ENCODE results near the gene GCNT1. TPM values are rescaled to one million over a fixed set of nuclear protein-coding genes. Genes with fewer than 3 reads are reported as not detected.

GCNT1 gene
- total and polyA plus RNA-seq, 2 of the 13 experiments (the other 11 are each of a cell fraction or from before 2014, with no cell fraction given) = 0.55 to 1.7 TPM

GRCh38 chr9:76423216-76424177 is 35.5 kb upstream of the GCNT1 start (continued):
- TF ChIP-seq ZNF605 (CRISPR knock-in tag; IDR thresholded peaks at IDR 0.05) = no peak
- TF ChIP-seq FOXO4 (CRISPR knock-in tag; conservative IDR thresholded peaks at IDR 0.05) = no peak
- no peak for TF ChIP-seq ATF1 (CRISPR knock-in tag; IDR thresholded peaks at IDR 0.05)
- TF ChIP-seq SNAPC4 (CRISPR knock-in tag; IDR thresholded peaks at IDR 0.05) = no peak
- no peak for TF ChIP-seq ZNF597 (CRISPR knock-in tag; IDR thresholded peaks at IDR 0.05)
- TF ChIP-seq ZFP36 (IDR thresholded peaks at IDR 0.05; ENCODE audit: borderline replicate concordance, low read depth, low read length, partially characterized antibody) = no peak
- no peak for TF ChIP-seq CERS6 (CRISPR knock-in tag; IDR thresholded peaks at IDR 0.05)
- no peak for TF ChIP-seq SP4 (CRISPR knock-in tag; IDR thresholded peaks at IDR 0.05)
- TF ChIP-seq IKZF4 (CRISPR knock-in tag; IDR thresholded peaks at IDR 0.05; ENCODE audit: borderline replicate concordance, low read depth, not compliant biosample characterization) = no peak
- no peak for TF ChIP-seq ZUFSP (CRISPR knock-in tag; IDR thresholded peaks at IDR 0.05; ENCODE audit: borderline replicate concordance)
- no peak for TF ChIP-seq ZBTB33 (CRISPR knock-in tag; IDR thresholded peaks at IDR 0.05)
- TF ChIP-seq NR2C2 (CRISPR knock-in tag; IDR thresholded peaks at IDR 0.05; ENCODE audit: borderline replicate concordance) = 0 out of 2 replicates have a peak, but pooled peaks have one; percentile 31
- TF ChIP-seq ZNF782 (CRISPR knock-in tag; IDR thresholded peaks at IDR 0.05; ENCODE audit: borderline replicate concordance) = no peak
- no peak for TF ChIP-seq NCOA5 (CRISPR knock-in tag; IDR thresholded peaks at IDR 0.05)
